ENCODE data around the gene CCDC188.
A peak's percentile ranks its signal among the peaks of the same experiment; 100 is the strongest.

The CCDC188 gene
- 0 to 0.11 (median 0) reads per million in 9 experiments for total RNA-seq

DNA sequence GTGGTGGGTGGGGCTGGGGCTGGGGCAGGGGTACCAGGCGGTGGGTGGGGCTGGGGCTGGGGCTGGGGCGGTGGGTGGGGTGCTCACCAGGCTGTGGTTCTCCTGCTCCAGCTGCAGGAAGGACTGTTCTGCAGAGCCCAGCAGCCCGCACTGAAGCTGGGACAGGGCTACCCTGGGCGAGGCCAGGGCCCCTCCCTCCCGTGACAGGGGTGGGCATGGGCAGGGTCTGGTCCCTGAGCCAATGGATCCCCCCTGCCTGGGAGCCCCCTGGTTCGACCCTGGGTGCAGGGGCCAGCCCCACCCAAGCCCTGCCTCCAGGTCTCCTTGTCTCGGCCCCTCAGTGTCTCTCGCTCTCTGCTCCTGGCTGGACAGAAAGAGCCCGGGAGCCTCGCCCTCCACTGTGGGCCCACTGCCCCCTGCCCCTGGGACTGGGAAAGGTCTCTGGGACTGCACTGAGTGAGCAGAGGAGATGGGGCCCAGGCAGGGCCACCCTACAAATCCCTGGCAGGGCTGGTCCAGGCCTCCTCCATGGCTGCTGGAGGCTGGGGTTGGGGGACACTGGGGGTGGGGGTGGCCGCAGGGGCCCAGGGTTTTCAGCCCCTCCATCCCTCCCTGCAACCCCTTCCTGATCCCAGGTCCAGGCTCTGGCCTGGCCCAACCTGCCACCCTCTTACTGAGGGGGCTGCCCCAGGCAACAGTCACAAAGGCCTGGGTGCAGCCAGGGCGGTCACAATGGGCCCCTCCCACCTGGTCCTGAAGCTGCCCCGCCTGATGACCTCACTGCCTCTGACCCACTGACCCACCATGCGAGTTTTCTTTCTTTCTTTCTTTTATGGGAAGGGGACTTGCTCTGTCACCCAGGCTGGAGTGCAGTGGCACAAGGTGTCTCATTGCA, at the start of gene CCDC188:
Gene CCDC188, minus strand, starts transcription at position 675 of the 895 bp plus-strand sequence. Its CDS starts 69 bp downstream, at position 606.
- DNase-seq (no peak), ATAC-seq (replicated peaks) (no peak)
- H3K27ac Mint-ChIP-seq = peak within 1 kb of the TSS in 1 of 2 donors; percentile 53
- no peaks in the 10 kb centered on the region for H3K4me1 Mint-ChIP-seq (ENCODE audit: low read depth in 2 of 2)
- peaks cover 4% of the 10 kb centered on the region for H3K36me3 Mint-ChIP-seq (ENCODE audit: insufficient read depth)
- H3K27me3 Mint-ChIP-seq = no peaks in the 10 kb centered on the region
- H3K4me3 Mint-ChIP-seq = no peak within 1 kb of the TSS
- no peaks in the 10 kb centered on the region for H3K9me3 Mint-ChIP-seq

GRCh38 chr22:20199906-20200305, 49.1 kb upstream of the CCDC188 start:
- Mint-ChIP-seq H3K4me3 (no peak overlapping the region), H3K36me3 (ENCODE audit: insufficient read depth) (no peaks in the 10 kb centered on the region), H3K9me3 (no peaks in the 10 kb centered on the region)

GRCh38 chr22:20199413-20199842, 48.6 kb upstream of the CCDC188 start:
- peaks cover 0 to 2% of the 10 kb centered on the region in 2 donors for H3K4me1 Mint-ChIP-seq (ENCODE audit: low read depth in 2 of 2)

More at GRCh38 chr22:20199906-20200305, 49.1 kb upstream of the CCDC188 start:
- DNase-seq (no peak), ATAC-seq (replicated peaks) (no peak)
- Mint-ChIP-seq H3K4me1 (ENCODE audit: low read depth in 2 of 2) (peaks cover 0 to 2% of the 10 kb centered on the region in 2 donors), H3K27me3 (peaks cover 9 to 17% of the 10 kb centered on the region in 2 donors), H3K27ac (no peak overlapping the region)

DNA sequence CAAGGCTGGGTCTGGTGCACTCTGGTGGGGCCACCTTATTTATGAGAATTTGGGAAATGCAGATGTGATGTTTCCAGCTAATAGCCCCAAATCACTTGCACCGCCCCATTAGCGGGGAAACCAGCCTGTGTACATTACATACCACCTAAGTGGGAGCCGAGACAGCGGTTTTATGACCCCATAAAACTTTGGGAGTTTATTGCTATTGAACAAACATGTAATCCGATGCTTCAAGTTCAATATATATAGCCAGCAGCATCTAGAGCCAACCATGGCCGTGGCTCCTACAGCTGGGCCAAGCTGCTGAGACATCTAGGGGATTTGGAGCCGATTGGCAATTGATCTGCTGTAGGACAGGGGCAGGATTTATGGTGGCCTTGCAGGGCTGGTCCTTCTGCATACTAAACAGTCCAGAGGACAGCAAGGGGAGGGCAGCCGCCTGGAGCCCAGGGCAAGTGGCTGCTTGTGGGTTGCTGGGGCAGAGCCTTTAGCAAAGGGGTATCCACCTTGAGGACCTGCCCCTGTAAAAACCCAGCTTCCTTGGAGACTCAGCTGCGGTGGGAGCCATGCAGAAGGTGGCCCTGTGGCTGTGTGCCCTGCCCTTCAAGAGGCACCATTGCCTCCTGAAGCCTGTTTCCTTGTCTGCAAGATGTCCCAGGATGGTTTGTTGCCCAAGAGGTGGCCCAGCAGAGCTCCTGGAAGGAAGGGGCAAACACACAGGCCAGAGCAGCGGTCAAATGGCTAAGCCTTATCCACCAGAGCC, 47.9 kb upstream of the CCDC188 start:
- no peaks in the 10 kb centered on the region for H3K36me3 Mint-ChIP-seq (ENCODE audit: insufficient read depth)

More at GRCh38 chr22:20199413-20199842, 48.6 kb upstream of the CCDC188 start:
- Mint-ChIP-seq H3K9me3 (no peaks in the 10 kb centered on the region), H3K36me3 (ENCODE audit: insufficient read depth) (no peaks in the 10 kb centered on the region), H3K27me3 (peaks cover 9 to 17% of the 10 kb centered on the region in 2 donors), H3K4me3 (no peak overlapping the region), H3K27ac (no peak overlapping the region)
- DNase-seq (no peak), ATAC-seq (replicated peaks) (no peak)

GRCh38 chr22:20197407-20198030, 46.7 kb upstream of the CCDC188 start:
- Mint-ChIP-seq H3K36me3 (ENCODE audit: insufficient read depth) (no peaks in the 10 kb centered on the region), H3K27me3 (peaks cover 9 to 17% of the 10 kb centered on the region in 2 donors), H3K4me3 (no peak overlapping the region), H3K27ac (no peak overlapping the region), H3K9me3 (no peaks in the 10 kb centered on the region), H3K4me1 (ENCODE audit: low read depth in 2 of 2) (peaks cover 0 to 2% of the 10 kb centered on the region in 2 donors)
- DNase-seq (no peak), ATAC-seq (replicated peaks) (no peak)

More for the DNA sequence above, 47.9 kb upstream of the CCDC188 start:
- H3K9me3 Mint-ChIP-seq = no peaks in the 10 kb centered on the region
- ATAC-seq (replicated peaks) = no peak
- peaks cover 0 to 2% of the 10 kb centered on the region in 2 donors for H3K4me1 Mint-ChIP-seq (ENCODE audit: low read depth in 2 of 2)
- H3K27me3 Mint-ChIP-seq = peaks cover 9 to 17% of the 10 kb centered on the region in 2 donors
- no peak for DNase-seq
- H3K4me3 Mint-ChIP-seq = no peak overlapping the region
- no peak overlapping the region for H3K27ac Mint-ChIP-seq

DNA sequence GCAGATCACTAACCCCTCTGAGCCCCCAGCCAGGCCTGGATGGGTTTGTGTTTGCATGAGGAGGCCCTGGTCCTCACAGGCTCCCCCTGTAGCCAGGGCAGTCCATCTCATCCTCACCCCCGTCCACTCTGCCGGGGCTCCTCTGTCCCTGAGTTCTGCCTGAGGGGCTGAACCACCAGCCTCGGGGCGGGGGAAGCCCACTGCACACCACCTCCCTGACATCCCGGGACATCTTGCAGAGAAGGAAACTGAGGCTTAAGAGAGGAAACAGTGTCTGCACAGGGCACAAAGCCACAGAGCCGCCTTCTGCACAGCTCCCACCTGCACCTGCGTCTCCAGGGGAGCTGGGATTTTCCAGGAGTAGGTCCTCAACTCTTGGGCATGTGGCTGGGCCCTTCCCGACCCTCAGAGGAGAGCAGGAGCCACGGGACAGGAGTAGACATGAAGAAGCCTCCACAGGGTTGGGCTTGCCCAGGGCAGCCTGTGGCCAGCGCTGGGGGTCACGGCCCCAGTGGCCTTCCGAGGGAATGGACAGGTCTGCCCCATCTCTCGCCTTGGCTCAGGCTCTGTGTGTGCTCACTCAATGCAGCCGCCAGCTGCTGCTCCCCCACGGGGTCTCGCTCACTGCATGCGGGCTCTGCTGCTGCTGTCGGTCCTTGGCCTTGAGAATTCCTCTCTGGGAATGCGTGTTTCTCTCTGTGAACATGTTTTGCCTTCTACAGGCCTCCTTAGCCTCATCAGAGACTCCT, 45.4 kb upstream of the CCDC188 start:
- H3K9me3 Mint-ChIP-seq = no peaks in the 10 kb centered on the region
- H3K27ac Mint-ChIP-seq = peak overlapping the region in 1 of 2 donors; percentile 13
- DNase-seq (no peak), ATAC-seq (replicated peaks) (no peak)
- peaks cover 8 to 9% of the 10 kb centered on the region in 2 donors for H3K27me3 Mint-ChIP-seq
- H3K36me3 Mint-ChIP-seq (ENCODE audit: insufficient read depth) = no peaks in the 10 kb centered on the region
- H3K4me1 Mint-ChIP-seq (ENCODE audit: low read depth in 2 of 2) = peaks cover 0 to 2% of the 10 kb centered on the region in 2 donors
- no peak overlapping the region for H3K4me3 Mint-ChIP-seq

GRCh38 chr22:20194681-20195593, 44.1 kb upstream of the CCDC188 start:
- Mint-ChIP-seq H3K36me3 (ENCODE audit: insufficient read depth) (no peaks in the 10 kb centered on the region), H3K27me3 (peaks cover 8 to 9% of the 10 kb centered on the region in 2 donors), H3K4me1 (ENCODE audit: low read depth in 2 of 2) (peaks cover 0 to 2% of the 10 kb centered on the region in 2 donors), H3K9me3 (no peaks in the 10 kb centered on the region), H3K4me3 (no peak overlapping the region), H3K27ac (peak overlapping the region in 1 of 2 donors; percentile 13)
- no peak for ATAC-seq (replicated peaks)
- no peak for DNase-seq

GRCh38 chr22:20193761-20194494, 43.1 kb upstream of the CCDC188 start:
- Mint-ChIP-seq H3K27me3 (peaks cover 8 to 9% of the 10 kb centered on the region in 2 donors), H3K4me3 (no peak overlapping the region), H3K4me1 (ENCODE audit: low read depth in 2 of 2) (peaks cover 0 to 6% of the 10 kb centered on the region in 2 donors), H3K27ac (no peak overlapping the region), H3K9me3 (no peaks in the 10 kb centered on the region), H3K36me3 (ENCODE audit: insufficient read depth) (no peaks in the 10 kb centered on the region)
- ATAC-seq (replicated peaks) (no peak), DNase-seq (no peak)

GRCh38 chr22:20192972-20193760, 42.3 kb upstream of the CCDC188 start:
- Mint-ChIP-seq H3K27ac (no peak overlapping the region), H3K4me1 (ENCODE audit: low read depth in 2 of 2) (peaks cover 0 to 5% of the 10 kb centered on the region in 2 donors), H3K36me3 (ENCODE audit: insufficient read depth) (no peaks in the 10 kb centered on the region), H3K9me3 (no peaks in the 10 kb centered on the region), H3K4me3 (no peak overlapping the region), H3K27me3 (peaks cover 3 to 5% of the 10 kb centered on the region in 2 donors)
- ATAC-seq (replicated peaks) (no peak), DNase-seq (no peak)

- Mint-ChIP-seq H3K4me3 (no peak overlapping the region), H3K4me1 (ENCODE audit: low read depth in 2 of 2) (peaks cover 0 to 4% of the 10 kb centered on the region in 2 donors), H3K36me3 (ENCODE audit: insufficient read depth) (no peaks in the 10 kb centered on the region), H3K9me3 (no peaks in the 10 kb centered on the region), H3K27me3 (no peaks in the 10 kb centered on the region), H3K27ac (no peak overlapping the region)
- DNase-seq = no peak
- ATAC-seq (replicated peaks) = no peak
Observed at GRCh38 chr22:20192293-20192971, 41.6 kb upstream of the CCDC188 start.
